ENCODE results near the gene ORC3. TPM values are rescaled to one million over a fixed set of nuclear protein-coding genes. Genes with fewer than 3 reads are reported as not detected.
A peak's percentile ranks its signal among the peaks of the same experiment; 100 is the strongest.
"Not testable (repeated sequence)": the region's sequence is repeated elsewhere in the genome, so short reads cannot be mapped to it uniquely, and the experiment has no call there.

The ORC3 gene
- total RNA-seq, 1 donor from 2014 or later = 13.3 TPM

DNA sequence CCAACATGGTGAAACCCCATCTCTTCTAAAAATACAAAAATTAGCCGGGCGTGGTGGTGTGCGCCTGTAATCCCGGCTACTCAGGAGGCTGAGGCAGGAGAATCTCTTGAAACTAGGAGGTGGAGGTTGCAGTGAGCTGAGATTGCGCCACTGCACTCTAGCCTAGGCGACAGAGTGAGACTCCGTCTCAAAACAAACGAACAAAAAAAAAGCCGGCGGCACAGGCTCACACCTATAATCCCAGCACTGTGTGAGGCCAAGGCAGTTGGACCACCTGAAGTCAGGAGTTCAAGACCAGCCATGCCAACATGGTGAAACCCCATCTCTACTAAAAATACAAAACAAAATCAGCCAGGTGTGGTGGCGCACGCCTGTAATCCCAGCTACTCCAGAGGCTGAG lies 106.9 kb downstream of the ORC3 start:
- DNase-seq (ENCODE audit: low read depth, low spot score) = not testable (repeated sequence)

DNA sequence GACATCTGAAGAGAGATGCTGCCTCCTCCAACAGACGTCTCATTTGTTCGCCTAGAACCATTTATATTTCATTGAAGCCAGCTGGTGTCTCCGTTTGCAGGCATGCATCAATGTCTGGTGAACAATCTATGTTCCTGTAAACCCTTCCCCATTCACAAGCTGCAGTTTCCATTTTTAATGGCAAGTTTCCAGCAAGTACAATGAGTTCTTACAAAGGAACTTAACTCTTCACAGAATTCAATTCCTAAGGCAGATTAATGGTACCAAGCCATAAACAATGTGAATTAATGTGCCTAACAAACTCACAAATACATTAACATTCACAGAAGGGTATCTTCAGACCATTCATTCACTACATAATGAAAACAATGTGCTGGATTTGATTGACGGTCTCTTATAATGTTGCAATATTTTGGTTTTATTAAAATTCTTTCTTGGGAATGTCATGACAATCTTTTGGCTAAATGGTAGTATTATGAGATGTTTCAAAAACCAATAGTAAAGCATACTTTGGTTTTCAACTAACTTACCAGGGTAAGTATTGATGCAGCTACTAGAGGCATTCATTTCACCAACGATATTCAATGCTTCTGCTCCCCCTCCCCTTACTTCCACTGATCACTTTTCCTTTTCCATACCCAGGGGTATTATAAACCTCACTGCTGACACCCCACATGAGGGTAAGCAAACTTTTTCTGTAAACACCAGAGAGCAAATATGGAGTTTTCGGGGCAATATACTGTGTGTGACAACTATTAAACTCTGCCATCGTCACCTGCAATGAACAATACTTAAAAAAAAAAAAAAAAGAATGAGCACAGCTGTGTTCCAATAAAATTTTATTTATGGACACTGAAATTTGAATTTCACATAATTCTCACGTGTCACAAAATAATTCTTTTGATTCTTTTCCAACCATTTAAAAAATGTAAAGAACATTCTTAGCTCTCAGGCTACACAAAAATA lies 107.9 kb downstream of the ORC3 start:
- DNase-seq (ENCODE audit: low read depth, low spot score) = peak; percentile 73

DNA sequence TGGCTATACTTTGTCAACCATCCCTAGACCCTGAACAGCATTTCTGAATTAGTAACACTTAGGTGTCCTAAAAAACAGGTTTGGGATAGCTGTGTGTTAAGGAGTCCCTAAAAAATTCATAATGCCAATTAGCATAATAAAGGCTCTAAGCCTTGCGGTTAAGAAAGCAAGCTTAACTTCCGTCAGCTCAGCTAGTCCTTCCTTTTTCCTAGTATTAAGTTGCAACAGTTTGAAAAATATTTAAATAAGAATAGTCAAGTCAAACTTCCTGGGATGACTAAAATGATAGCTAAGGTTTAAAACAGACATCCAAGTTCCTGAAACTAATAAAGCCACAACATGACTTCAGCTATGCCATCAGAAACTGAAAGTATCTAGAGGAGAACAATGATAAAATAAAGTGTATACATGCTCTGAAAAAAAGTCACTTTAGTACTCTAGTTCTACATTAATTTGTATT lies 108.6 kb downstream of the ORC3 start:
- no peak for DNase-seq (ENCODE audit: low read depth, low spot score)

DNA sequence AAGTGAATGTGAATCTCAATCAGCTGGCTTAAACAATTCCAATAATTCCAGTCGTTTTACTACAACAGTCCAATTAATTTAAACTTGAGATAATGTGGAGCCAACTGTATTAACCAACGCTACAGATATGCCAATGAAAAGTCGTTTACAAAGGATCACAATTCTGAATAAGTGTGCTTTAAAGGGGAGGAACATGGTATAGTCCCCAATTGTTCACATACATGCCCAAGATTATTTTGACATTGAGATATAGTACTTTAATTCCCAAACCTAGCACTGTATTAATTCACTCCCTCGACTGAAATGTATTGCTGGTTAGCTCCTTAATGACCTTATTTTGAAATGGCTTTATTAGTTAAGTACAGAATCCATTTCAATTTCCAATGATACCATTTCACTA lies 109.6 kb downstream of the ORC3 start:
- no peak for DNase-seq (ENCODE audit: low read depth, low spot score)

DNA sequence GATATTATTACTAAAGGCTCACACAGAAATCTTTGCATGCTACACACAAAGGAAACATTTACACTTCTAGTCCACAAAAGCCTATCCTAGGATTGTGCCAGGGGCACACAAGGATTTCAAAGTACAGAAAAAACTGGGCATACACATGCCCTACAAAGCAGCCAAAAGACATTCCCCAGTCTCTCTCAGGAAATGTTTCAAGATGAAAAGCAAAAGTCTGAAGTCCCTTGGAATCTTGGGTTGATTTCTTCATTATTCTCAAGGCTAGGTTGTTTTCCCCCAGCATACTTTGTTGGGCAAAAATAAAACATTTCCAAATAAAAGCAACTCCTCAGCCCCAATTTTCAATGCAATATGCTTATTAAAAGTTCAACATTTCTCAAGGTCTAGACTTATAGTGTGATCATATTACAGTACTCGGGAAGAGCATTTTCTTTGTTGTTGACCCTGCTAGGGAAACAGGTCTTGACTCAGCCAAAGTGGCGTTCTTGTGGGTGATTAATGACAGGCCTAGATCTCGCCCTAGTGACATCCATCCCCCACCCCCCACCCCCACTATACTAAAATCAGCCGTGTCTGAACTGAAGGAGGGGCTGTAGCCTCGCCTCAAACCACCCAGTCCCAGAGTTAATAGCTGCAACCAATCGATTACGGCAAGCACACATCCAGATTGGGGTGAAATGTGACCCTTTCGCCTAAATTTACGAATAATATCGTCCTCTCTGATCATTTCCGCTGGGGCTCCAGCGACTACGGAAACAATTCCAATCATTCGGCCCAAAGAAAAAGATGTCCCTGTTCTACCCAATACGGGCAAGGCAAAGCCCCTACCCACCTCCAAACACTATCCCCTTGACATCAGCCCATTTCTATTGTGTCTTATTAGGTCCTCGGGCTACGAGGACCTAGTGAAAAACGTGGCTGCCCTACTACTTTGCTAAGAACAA lies 110.7 kb downstream of the ORC3 start:
- no peak for DNase-seq (ENCODE audit: low read depth, low spot score)

DNA sequence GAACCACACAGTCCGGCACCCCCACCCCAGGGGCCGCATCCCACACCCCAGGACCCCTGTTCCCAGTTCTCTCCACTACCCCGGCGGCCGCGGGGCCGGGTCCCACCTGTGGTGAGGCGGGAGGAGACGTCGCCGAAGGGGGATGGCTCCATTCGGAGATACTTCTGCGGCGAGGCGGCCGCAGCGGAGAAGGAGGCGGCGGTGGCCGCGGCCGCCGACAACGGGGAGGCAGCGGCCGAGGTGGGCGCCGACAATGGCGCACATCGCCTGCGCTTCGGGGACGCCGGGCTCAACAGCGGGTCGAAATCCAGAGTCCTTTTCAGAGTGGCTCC lies 111.4 kb downstream of the ORC3 start:
- DNase-seq (ENCODE audit: low read depth, low spot score) = no peak

DNA sequence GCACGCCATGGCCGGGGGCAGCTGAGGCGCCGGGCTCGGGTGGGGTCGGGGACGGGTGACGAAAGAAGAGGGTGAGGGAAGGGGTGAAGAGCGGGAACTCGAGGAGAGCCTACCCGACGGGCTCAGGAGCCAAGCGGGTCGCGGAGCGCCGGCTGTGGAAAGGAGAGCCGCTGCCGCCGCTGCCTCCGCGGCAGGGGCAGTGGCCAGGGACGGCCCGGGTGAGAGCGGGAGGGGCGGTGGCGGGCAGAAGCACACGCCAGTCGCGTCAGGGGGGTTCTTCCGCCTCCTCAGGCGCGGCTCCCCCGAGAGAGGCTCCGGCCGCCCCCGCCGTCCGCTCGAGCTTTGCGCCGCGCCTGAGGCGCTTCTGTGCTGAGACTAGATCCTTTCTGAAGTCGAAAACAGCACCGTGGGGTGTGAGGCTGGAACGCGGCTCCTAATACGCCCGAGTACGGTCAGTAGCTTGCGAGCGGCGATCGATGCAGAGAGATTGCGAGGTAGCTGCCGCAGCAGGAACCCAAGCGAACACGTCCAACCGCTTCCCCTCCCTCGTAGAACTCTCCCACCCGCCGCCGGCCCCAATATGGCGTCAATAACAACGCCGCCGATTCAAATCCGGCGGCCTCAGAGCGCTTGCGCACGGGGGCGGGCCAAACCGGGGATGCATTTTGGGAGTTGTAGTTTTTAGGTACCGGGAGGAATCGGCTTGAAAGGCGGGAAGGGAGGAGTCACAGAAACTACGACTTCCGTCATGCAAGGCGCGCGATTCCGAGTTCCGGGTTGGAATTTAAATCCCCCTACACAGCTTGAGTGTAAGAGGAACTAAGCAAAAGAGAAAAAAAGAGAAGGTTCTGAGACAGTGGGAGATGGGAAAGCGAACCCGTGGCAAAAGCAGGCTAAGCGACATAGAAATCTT lies 112.0 kb downstream of the ORC3 start, which contains the start of gene AKIRIN2:
AKIRIN2 (minus strand) TSS at position 558 of the 913 bp plus-strand sequence; CDS start at position 9, 549 bp downstream.
- DNase-seq (ENCODE audit: low read depth, low spot score) = peak; percentile 98

DNA sequence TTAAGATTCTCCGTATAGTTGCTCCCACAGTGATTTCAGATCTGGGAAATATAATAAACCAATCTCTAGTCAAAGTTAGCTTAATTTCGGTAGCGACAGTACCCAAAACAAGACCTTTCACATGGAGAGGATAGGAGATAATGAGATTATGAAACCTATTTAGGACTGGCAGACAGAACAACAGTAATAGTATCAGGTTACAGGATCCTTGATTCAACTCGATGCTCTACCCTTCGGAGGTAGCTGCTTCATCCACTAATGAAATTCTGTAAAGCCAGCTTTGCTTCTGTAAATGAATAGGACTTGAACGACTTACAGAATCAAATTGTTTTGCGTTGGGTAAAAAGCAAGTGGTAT lies 112.6 kb downstream of the ORC3 start:
- no peak for DNase-seq (ENCODE audit: low read depth, low spot score)

DNA sequence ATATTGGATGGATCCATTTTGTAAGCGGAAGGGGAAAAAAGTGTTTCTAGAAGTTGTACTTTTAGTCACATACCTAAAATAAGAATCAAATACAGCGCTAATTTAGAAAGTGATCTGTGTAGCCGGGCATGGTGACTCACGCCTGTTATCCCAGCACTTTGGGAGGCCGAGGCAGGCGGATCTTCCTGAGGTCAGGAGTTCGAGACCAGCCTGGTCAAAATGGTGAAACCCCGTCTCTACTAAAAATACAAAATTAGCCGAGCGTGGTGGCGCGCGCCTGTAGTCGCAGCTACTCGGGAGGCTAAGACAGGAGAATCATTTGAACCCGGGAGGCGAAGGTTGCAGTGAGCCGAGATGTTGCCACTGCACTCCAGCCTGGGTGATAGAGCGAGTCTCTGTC lies 113.1 kb downstream of the ORC3 start:
- DNase-seq (ENCODE audit: low read depth, low spot score) = not testable (repeated sequence)

DNA sequence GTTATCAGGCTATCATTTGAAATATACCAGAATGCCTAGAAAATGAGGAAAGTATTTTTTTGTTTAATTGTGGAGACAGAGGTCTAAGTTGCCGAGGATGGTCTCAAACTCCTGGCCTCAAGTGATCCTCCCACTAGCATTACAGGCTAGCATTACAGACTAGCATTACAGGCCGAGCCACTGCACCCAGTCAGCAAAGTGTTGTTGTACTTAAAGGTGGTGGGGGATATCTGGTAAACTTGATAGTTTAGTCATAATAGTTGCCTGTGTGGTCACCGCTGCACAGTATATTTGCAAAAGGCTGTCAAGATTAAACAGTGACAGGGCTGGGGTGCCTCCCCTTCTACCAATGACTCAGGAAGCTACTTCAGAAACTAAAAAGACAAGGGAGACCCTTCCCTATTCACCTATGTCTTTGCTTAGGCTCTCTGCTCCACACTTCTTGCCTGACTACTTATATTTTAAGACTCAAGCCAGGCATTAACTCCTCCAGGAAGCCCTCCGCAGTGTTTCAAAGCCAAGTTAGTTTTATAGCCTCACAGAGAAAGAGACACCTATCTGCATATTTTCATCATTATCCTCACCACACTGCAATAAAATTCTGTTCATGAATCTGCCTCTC lies 115.2 kb downstream of the ORC3 start:
- no peak for DNase-seq (ENCODE audit: low read depth, low spot score)

DNA sequence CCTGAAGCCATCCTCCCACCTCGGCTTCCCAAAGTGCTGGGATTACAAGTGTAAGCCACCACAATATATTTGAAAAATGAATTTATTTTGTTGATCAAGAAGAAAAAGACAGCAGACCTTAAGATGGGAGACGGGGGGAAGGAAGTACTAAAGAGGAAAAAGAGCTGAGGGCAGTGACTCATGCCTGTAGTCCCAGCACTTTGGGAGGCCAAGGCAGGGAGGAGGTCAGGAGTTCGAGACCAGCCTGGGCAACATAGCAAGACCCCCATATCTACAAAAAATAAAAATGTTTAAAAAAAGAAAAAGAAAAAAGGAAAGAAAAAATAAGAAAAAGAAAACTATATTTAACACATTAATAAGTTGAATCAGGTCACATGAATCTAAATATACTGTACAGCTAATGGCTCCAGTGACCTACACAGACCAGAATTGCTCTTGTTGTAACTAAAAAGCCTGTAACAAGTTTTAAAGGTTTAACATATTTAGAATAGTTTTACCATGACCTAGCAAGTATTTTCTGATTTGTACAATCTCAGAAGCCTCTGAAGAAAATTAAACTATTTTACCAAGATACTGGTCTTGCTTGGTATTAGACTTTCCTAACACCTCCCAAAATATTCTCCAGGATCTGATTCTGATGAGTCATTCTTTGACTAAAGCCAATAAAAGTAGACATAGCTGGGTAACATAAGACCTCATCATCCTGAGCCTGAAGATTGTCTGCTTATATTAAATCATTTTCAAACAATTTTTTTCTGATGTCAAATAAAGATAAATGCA lies 116.4 kb downstream of the ORC3 start:
- no peak for DNase-seq (ENCODE audit: low read depth, low spot score)

DNA sequence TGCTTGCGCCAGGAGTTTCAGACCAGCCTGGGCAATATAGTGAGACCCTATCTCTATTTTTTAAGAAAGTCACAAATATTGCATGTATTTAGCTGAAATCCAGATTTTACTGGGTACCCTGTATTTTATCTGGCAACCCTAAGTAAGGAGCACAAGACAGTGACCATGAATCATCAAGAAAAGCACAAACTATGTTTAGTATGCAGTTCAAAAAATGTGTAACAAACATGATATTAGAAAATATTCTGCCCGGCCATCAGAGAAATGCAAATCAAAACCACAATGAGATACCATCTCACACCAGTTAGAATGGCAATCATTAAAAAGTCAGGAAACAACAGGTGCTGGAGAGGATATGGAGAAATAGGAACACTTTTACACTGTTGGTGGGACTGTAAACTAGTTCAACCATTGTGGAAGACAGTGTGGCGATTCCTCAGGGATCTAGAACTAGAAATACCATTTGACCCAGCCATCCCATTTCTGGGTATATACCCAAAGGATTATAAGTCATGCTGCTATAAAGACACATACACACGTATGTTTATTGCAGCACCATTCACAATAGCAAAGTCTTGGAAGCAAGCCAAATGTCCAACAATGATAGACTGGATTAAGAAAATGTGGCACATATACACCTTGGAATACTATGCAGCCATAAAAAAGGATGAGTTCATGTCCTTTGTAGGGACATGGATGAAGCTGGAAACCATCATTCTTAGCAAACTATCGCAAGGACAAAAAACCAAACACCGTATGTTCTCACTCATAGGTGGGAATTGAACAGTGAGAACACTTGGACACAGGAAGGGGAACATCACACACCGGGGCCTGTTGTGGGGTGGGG lies 118.9 kb downstream of the ORC3 start:
- not testable (repeated sequence) for DNase-seq (ENCODE audit: low read depth, low spot score)

DNA sequence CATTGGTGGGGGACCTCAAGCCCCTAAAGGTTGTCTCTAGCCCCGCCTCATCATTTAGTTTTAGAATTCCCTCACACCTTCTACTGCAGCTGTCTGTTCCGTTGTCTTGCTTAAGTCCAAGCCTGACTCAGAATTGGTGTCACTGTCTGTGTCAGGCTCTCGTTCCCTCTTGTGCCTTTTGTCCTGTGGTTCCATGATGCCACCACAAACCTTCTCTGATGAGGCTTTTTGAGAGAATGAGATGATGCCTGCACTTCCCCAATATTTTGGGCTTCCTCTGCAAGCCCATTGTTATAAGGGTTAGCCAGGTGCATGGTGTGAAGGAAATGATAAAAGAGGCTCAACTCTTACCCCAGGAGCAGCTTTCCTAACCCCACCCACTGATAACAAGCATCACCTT lies 120.2 kb downstream of the ORC3 start:
- no peak for DNase-seq (ENCODE audit: low read depth, low spot score)

DNA sequence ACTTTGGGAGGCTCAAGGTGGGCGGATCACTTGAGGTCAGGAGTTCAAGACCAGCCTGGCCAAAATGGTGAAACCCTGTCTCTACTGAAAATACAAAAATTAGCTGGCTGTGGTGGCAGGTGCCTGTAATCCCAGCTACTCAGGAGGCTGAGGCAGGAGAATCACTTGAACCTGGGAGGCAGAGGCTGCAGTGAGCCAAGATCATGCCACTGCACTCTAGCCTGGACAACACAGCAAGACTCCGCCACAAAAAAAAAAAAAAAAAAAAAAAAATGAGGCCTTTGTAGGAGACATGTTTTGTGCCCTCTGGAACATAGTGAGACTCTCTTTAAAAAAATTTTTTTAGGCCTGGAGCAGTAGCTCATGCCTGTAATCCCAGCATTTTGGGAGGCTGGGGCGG lies 122.8 kb downstream of the ORC3 start:
- not testable (repeated sequence) for DNase-seq (ENCODE audit: low read depth, low spot score)

DNA sequence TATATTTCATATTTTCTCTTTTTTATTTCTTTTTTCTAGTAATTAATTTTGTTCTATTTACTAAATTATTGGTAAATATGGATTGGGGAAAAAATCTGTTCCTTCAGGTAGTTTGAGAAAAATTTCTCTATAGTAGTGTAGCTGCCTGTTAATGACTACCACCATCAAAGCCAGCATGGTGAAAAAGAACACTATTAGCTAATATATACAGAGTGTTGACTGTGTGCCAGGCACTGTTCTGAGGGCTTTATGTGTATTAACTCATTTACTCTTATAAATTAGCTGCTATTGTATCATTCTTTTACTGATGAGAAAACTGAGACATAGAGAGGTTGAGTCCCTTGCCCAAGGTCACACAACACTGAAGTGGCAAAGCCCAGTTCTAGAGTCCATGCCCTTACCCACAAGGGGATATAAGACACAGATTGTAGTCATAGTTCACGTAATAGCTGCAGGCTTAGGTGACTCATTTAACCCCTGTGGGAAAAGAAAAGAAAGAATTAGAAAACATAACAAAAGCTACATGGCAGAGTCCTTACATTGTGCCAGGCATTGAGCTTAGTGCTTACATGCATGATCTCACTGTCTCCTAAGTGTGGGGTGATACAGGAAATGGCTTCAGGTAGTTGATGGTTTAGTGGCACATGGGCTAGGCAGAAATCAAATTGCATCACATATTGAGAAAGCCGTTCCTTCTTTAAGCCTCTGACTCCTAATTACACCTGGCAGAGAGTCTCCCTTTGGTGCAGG lies 124.3 kb downstream of the ORC3 start:
- no peak for DNase-seq (ENCODE audit: low read depth, low spot score)
